22Rv1 (cell line): ENCODE results near the gene ZC3H12A.

Source experiments
- H3K27ac ChIP-seq: fragments of 450-650 bp; 2 replicates; pipeline ENCODE4 v1.5.1; 2017
- ZFX ChIP-seq: fragments of 450-650 bp; IDR thresholded peaks from 2 replicates; pipeline ENCODE4 v1.6.1; 2017; ENCODE audit warnings: antibody characterized with exemption, borderline replicate concordance
- TF ChIP-seq, protein P1 (sequence below): fragments of 450-650 bp; IDR thresholded peaks from 2 replicates; pipeline ENCODE4 v1.5.1; 2017; ENCODE audit warnings: mild to moderate bottlenecking

The ZC3H12A gene

DNA sequence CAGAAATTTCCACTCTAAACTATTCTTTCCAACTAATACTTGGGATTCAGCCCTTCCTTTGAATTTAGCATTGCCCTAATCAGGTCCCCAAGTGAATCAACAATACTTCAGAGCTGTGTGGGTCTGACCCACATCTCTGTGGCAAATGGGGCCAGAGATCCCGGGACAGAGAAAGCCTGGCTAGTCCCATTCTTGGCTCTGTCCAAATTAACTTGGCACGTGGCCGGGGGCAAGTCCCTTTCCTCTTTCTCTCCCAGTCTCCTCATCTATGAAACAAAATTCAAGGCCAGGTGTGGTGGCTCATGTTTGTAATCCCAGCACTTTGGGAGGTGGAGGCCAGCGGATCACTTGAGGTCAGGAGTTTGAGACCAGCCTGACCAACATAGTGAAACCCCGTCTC, 6.3 kb upstream of the ZC3H12A start:
- TF ChIP-seq, protein P1, sequence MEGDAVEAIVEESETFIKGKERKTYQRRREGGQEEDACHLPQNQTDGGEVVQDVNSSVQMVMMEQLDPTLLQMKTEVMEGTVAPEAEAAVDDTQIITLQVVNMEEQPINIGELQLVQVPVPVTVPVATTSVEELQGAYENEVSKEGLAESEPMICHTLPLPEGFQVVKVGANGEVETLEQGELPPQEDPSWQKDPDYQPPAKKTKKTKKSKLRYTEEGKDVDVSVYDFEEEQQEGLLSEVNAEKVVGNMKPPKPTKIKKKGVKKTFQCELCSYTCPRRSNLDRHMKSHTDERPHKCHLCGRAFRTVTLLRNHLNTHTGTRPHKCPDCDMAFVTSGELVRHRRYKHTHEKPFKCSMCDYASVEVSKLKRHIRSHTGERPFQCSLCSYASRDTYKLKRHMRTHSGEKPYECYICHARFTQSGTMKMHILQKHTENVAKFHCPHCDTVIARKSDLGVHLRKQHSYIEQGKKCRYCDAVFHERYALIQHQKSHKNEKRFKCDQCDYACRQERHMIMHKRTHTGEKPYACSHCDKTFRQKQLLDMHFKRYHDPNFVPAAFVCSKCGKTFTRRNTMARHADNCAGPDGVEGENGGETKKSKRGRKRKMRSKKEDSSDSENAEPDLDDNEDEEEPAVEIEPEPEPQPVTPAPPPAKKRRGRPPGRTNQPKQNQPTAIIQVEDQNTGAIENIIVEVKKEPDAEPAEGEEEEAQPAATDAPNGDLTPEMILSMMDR: no peak
- no peak for TF ChIP-seq ZFX
- no peak overlapping the region for H3K27ac ChIP-seq

DNA sequence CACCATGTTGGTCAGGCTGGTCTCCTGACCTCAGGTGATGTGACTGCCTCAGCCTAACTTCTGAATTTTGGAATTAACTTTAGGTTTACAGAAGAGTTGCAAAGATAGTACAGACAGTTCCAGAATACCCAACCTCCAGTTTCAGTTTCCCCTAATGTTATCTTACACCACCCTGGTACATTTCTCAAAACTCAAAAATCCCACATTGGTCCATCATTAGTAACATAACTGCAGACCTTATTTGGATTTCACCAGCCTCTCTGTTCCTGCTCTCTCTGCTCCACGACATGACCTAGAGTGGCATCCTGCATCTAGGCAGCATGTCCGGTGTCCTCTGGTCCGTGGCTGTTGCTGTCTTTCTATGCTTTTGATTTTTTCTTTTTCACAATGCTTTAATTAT, 5.0 kb upstream of the ZC3H12A start:
- H3K27ac ChIP-seq: no peak overlapping the region
- TF ChIP-seq, protein P1: no peak
- TF ChIP-seq ZFX: no peak

DNA sequence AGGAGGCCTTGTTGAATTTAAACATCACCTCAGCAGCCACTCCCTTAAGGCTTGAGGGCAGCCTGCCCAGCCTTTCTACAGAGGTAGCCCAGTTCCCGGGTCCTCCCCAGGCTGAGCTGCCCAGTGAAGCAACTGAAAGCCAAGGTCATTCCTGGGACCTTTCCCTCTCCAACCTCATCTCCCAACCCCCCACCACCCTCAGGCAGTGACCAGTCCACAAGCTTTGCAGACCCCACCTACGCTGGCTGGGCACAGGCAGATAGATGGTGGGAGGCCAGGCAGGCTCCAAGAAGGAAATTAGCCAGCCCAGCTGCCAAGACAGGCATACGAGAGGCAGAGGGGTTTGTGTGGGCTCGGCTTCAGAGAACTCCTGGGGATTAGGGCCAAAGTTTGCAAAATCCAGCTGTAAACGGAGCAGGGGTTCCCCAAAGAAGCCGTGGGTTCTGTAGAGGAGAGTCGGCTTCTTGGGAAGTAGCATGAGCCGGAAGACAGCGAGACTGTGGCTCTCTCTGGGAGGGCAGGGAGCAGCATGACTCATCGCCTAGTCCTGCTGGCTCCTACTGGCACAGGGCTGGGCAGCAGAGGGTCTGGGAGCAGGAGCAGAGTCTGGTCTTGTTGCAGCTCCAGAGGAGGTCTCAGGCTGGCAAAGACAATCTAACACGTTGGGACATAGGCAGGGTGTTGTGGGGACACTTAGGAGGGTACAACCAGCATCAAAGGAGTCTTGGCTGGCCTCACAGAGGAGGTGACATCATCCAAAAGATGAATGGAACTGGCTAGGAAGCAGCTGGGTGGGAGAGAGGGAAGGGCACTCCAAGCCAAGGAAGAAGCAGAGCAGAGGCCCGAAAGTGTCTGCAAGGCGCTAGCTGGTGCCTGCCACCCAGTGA, 2.8 kb upstream of the ZC3H12A start:
- H3K27ac ChIP-seq: no peak overlapping the region
- TF ChIP-seq ZFX: no peak
- TF ChIP-seq, protein P1: no peak

DNA sequence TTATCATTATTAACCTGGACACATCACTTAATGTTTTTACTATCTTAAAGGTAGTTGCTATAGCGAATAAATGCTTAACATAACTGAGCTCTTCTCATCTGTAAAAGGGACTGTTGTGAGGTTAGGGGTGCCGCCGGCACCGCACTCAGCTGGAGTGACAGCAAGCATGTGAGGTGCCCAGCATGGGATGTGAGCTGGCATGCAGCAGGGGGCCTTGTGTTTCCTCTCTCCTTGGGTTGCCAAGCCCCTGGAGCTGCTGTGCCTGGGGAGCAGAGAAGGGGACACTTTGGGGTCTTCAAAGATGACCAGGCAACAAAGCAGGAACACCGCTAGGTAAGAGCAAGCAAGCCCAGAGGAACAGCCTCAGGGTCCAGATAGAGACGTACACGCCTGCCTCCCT, 2.1 kb upstream of the ZC3H12A start:
- no peak overlapping the region for H3K27ac ChIP-seq
- TF ChIP-seq ZFX: no peak
- TF ChIP-seq, protein P1: no peak

DNA sequence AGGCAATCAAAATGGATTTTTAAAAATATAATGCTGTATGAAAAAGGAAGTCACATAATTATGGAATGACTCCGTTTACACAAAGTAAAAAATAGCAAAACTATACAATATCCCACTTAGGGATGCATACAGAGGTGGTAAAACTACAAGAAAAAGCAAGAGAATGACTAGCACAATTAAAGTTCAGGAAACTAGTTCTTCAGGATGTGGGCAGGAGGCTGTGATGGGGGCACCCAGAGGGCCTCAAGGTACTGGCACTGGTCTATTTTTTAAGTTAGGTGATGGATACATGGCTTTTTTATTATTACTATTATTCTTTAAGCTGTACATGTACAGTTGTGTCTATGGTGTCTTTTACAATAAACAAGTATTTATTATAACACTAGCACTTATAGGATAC, 1.4 kb upstream of the ZC3H12A start:
- no peak overlapping the region for H3K27ac ChIP-seq
- TF ChIP-seq ZFX: no peak

DNA sequence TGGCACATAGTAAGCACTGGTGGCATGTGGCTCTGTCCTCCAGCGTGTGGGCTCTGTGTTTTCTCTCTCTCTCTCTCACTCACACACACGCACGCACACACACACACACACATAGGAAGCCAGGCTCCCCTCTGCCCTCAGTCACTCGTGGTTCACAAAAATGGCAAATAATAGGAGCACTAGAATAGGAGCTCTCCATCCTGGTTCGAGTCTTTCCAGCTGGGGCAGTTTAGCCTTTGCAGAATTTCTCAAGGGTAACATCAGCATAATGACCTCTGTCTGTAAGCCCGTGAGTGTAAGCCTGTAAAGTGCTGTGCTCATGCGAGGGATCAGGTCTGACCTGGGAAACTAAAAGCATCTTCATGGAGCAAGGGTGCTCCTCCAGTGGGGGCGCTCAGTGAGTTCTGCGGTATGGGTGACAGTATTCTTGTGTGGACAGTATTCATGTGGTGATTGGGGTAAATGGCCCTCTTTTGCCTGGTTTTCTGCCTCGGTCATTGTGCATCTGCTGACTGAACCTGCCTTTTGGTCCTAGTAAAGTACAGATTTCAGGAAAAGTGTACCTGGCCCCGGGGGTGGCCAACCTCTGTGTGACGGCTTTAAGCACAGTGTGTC, 842 bp upstream of the ZC3H12A start:
- H3K27ac ChIP-seq: no peak overlapping the region
- TF ChIP-seq ZFX: no peak
- TF ChIP-seq, protein P1: no peak

DNA sequence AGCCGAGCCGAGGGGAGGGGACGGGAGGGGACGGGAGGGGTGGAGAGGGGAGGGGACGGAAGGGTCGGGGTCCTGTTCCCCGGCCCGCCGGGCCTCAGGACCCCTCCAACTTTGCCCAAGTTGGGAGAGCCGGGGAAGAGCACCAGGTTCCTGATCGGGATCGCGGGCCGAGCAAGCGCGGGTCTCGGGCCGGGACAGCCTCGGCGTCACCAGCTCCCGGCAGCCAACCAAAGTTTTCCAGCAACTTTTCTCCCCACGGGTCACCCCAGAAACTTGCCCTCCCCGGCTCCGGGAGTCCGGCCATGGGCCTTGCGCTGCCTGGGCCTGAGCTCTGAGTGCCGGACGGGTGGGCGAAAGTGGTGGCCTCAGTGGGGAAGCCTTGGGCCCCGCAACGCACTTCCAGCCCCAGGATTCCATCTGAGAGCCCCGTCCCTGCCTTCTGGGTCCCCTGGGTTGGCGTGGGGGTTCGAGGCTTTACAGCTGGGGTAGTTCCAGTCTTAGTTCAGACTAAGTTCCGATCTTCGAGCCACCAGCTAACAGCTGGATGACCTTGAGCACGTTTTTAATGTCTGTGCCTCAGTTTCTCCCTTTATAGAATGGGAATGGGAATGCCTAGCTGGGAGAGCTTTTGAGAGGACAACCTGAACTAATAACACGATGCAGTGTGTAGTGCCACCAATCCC, 458 bp downstream of the ZC3H12A start:
- peak overlapping the region; percentile 46 for H3K27ac ChIP-seq
- TF ChIP-seq ZFX: no peak
- TF ChIP-seq, protein P1: no peak
